Measurements from ENCODE around the gene ASPM.

DNA sequence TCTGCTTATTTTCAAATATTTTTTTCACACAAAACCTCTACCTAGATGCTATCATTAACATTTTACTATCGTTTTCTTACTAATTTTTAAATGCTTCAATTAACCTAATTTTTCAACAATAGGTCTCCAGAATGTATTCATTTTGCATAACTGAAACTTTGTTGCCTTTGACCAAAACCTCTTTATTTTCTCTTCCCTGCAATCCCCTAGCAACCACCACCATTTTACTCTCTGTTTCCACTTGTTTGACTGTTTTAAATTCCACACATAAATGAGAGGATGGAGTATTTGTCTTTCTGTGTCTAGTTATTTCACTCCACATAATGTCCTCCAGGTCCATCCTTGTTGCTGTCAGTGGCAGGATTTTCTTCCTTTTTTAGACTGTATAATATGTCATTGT lies 69.9 kb downstream of the ASPM start:
- TF ChIP-seq POLR2A (IDR thresholded peaks at IDR 0.05; ENCODE audit: borderline replicate concordance, extremely low read depth, insufficient read depth, insufficient read length) = no peak
- TF ChIP-seq, protein P1, sequence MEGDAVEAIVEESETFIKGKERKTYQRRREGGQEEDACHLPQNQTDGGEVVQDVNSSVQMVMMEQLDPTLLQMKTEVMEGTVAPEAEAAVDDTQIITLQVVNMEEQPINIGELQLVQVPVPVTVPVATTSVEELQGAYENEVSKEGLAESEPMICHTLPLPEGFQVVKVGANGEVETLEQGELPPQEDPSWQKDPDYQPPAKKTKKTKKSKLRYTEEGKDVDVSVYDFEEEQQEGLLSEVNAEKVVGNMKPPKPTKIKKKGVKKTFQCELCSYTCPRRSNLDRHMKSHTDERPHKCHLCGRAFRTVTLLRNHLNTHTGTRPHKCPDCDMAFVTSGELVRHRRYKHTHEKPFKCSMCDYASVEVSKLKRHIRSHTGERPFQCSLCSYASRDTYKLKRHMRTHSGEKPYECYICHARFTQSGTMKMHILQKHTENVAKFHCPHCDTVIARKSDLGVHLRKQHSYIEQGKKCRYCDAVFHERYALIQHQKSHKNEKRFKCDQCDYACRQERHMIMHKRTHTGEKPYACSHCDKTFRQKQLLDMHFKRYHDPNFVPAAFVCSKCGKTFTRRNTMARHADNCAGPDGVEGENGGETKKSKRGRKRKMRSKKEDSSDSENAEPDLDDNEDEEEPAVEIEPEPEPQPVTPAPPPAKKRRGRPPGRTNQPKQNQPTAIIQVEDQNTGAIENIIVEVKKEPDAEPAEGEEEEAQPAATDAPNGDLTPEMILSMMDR (IDR thresholded peaks at IDR 0.05 in 2 of 3, conservative IDR thresholded peaks at IDR 0.05 in 1 of 3; ENCODE audit: borderline replicate concordance in 1 of 3, insufficient read depth in 1 of 3, low read depth in 2 of 3, low read length in 2 of 3) = no peak
- TF ChIP-seq CEBPB (IDR thresholded peaks at IDR 0.05; ENCODE audit: low read depth) = no peak
- TF ChIP-seq, protein P2, sequence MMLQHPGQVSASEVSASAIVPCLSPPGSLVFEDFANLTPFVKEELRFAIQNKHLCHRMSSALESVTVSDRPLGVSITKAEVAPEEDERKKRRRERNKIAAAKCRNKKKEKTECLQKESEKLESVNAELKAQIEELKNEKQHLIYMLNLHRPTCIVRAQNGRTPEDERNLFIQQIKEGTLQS (IDR thresholded peaks at IDR 0.05) = no peak
- TF ChIP-seq, protein P3, sequence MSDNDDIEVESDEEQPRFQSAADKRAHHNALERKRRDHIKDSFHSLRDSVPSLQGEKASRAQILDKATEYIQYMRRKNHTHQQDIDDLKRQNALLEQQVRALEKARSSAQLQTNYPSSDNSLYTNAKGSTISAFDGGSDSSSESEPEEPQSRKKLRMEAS (IDR thresholded peaks at IDR 0.05) = no peak
- no peak for TF ChIP-seq POLR2AphosphoS5 (IDR thresholded peaks at IDR 0.05; ENCODE audit: low read depth, low read length)
- no peak for TF ChIP-seq TCF7L2 (IDR thresholded peaks at IDR 0.05; ENCODE audit: borderline replicate concordance, extremely low read depth, insufficient read depth, insufficient read length)
- TF ChIP-seq ELF1 (IDR thresholded peaks at IDR 0.05; ENCODE audit: borderline replicate concordance, low read depth) = no peak
- TF ChIP-seq SIN3A (IDR thresholded peaks at IDR 0.05; ENCODE audit: low read depth) = no peak
- TF ChIP-seq RAD21 (IDR thresholded peaks at IDR 0.05; ENCODE audit: low read depth) = no peak
- TF ChIP-seq ZNF274 (IDR thresholded peaks at IDR 0.05; ENCODE audit: low read depth, low read length) = no peak

All from HCT116 (cell line).